ENCODE measurements around the gene TMEM63B. TPM values are rescaled to one million over a fixed set of nuclear protein-coding genes. Genes with fewer than 3 reads are reported as not detected.
"Not testable (repeated sequence)": the region's sequence is repeated elsewhere in the genome, so short reads cannot be mapped to it uniquely, and the experiment has no call there.

TMEM63B gene
- total RNA-seq, 1 donor from 2014 or later, result 36.2 TPM

DNA sequence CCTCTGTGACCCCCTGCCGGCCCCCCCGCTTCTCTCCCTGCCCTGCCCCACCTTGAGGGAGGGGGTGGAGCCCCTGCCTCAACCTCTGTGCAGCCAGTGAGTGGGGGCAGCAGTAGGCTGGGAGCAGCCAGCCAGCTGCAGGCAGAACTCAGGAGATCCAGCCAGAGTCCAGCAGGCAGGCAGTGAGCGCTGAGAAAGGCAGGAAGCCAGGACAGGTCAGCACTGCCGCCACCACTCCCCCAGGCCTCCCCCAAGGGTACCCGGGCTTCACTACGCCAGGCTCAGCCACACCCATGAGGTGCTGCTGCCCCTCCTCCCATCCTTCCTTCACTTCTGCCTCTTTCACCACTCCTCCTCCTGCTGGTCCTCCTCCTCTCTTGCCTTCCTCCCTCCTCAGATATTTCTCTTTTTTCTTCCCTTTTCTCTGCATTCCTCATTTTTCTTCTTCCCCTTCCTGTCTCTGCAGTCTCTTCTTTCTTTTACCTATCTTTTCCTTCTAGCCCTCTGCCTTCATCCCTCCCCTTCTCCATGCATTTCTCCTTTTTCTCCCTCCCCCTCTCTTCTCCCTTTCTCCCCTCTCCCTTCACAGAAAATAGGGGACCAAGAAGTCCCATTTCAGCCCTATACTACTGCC is 11.5 kb downstream of the TMEM63B start:
- peaks cover 1% of the 10 kb centered on the region for H3K4me1 Mint-ChIP-seq (ENCODE audit: unreplicated experiment)
- TF ChIP-seq, protein P1, sequence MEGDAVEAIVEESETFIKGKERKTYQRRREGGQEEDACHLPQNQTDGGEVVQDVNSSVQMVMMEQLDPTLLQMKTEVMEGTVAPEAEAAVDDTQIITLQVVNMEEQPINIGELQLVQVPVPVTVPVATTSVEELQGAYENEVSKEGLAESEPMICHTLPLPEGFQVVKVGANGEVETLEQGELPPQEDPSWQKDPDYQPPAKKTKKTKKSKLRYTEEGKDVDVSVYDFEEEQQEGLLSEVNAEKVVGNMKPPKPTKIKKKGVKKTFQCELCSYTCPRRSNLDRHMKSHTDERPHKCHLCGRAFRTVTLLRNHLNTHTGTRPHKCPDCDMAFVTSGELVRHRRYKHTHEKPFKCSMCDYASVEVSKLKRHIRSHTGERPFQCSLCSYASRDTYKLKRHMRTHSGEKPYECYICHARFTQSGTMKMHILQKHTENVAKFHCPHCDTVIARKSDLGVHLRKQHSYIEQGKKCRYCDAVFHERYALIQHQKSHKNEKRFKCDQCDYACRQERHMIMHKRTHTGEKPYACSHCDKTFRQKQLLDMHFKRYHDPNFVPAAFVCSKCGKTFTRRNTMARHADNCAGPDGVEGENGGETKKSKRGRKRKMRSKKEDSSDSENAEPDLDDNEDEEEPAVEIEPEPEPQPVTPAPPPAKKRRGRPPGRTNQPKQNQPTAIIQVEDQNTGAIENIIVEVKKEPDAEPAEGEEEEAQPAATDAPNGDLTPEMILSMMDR (IDR thresholded peaks at IDR 0.05), result no peak
- H3K27ac Mint-ChIP-seq (ENCODE audit: unreplicated experiment), result no peak overlapping the region
- H3K4me3 Mint-ChIP-seq (ENCODE audit: unreplicated experiment), result no peak overlapping the region
- no peaks in the 10 kb centered on the region for H3K9me3 Mint-ChIP-seq (ENCODE audit: unreplicated experiment)
- H3K27me3 Mint-ChIP-seq (ENCODE audit: unreplicated experiment), result no peaks in the 10 kb centered on the region
- H3K36me3 Mint-ChIP-seq (ENCODE audit: unreplicated experiment), result peaks cover 47% of the 10 kb centered on the region
- DNase-seq (ENCODE audit: extremely low spot score, unreplicated experiment), result no peak

DNA sequence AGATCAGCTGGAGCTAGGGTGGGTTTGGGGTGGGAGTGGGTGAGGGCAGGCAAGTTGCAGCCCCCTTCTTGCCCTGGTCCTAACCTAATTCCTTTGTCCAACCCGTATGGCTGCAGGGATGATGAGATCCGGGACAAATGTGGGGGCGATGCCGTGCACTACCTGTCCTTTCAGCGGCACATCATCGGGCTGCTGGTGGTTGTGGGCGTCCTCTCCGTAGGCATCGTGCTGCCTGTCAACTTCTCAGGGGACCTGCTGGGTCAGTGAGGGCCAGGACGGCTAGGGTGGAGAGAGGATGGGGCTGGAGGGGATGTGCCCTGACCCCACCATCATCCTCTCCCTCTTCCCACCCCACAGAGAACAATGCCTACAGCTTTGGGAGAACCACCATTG is 12.0 kb downstream of the TMEM63B start:
- TF ChIP-seq, protein P1 (IDR thresholded peaks at IDR 0.05), result no peak
- H3K36me3 Mint-ChIP-seq (ENCODE audit: unreplicated experiment), result peaks cover 47% of the 10 kb centered on the region
- H3K9me3 Mint-ChIP-seq (ENCODE audit: unreplicated experiment), result no peaks in the 10 kb centered on the region
- no peak overlapping the region for H3K4me3 Mint-ChIP-seq (ENCODE audit: unreplicated experiment)
- no peaks in the 10 kb centered on the region for H3K4me1 Mint-ChIP-seq (ENCODE audit: unreplicated experiment)
- no peaks in the 10 kb centered on the region for H3K27me3 Mint-ChIP-seq (ENCODE audit: unreplicated experiment)
- no peak for DNase-seq (ENCODE audit: extremely low spot score, unreplicated experiment)
- no peak overlapping the region for H3K27ac Mint-ChIP-seq (ENCODE audit: unreplicated experiment)

DNA sequence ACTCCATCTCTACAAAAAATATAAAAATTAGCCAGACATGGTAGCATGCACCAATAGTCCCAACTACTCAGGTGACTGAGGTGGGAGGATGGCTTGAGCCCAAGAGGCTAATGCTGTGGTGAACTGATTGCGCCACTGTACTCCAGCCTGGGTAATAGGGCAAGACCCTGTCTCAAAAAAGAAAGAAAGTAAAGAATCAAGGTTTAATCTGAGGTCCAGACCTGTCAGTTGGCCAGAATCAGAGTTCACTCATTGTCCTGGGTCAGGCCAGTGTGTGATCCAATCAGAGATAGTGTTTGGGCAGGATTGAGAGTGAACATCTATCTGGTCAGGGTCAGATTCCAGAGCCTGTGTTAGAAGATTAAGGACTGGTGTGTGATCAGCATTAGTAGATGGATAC is 15.5 kb downstream of the TMEM63B start:
- no peaks in the 10 kb centered on the region for H3K4me1 Mint-ChIP-seq (ENCODE audit: unreplicated experiment)
- no peaks in the 10 kb centered on the region for H3K9me3 Mint-ChIP-seq (ENCODE audit: unreplicated experiment)
- peaks cover 40% of the 10 kb centered on the region for H3K36me3 Mint-ChIP-seq (ENCODE audit: unreplicated experiment)
- no peak overlapping the region for H3K4me3 Mint-ChIP-seq (ENCODE audit: unreplicated experiment)
- H3K27me3 Mint-ChIP-seq (ENCODE audit: unreplicated experiment), result no peaks in the 10 kb centered on the region
- TF ChIP-seq, protein P1 (IDR thresholded peaks at IDR 0.05), result no peak
- no peak for DNase-seq (ENCODE audit: extremely low spot score, unreplicated experiment)
- H3K27ac Mint-ChIP-seq (ENCODE audit: unreplicated experiment), result no peak overlapping the region

DNA sequence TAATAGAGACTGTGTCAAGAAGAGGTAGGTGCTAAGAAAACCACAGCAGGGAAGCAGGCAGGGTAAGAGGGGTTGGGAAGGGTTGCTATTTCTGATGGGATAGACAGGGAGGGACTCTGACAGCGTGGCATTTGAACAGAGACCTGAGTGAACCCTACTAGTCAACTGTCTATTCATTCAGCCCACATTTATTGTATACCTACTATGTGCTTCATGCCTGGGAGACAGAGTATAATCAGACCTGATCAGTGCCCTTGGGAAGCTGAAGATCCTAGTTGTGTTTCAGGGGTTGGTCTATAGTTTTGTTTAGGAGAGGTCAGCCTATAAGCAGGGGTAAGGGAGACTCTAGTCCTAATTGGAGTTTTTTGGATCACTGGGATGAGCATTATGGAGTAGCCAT is 16.4 kb downstream of the TMEM63B start:
- peaks cover 42% of the 10 kb centered on the region for H3K36me3 Mint-ChIP-seq (ENCODE audit: unreplicated experiment)
- DNase-seq (ENCODE audit: extremely low spot score, unreplicated experiment), result no peak
- no peaks in the 10 kb centered on the region for H3K27me3 Mint-ChIP-seq (ENCODE audit: unreplicated experiment)
- H3K4me1 Mint-ChIP-seq (ENCODE audit: unreplicated experiment), result no peaks in the 10 kb centered on the region
- TF ChIP-seq, protein P1 (IDR thresholded peaks at IDR 0.05), result no peak
- H3K9me3 Mint-ChIP-seq (ENCODE audit: unreplicated experiment), result no peaks in the 10 kb centered on the region
- no peak overlapping the region for H3K27ac Mint-ChIP-seq (ENCODE audit: unreplicated experiment)
- no peak overlapping the region for H3K4me3 Mint-ChIP-seq (ENCODE audit: unreplicated experiment)

DNA sequence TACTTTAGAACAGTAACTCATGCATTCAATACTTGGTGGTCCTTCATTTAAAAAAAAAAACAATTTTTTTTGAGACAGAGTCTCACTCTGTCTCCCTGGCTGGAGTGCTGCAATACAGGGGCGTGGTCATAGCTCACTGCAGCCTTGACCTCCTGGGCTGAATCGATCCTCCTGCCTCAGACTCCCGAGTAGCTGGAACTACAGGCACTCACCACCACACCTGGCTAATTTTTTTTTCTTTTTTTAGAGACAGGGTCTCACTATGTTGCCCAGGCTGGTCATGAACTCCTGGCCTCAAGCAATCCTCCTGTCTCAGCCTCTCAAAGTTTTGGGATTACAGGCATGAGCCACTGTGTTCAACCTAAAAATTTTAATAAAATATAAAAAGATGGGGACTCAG is 17.2 kb downstream of the TMEM63B start:
- not testable (repeated sequence) for H3K4me1 Mint-ChIP-seq (ENCODE audit: unreplicated experiment); H3K27me3 Mint-ChIP-seq (ENCODE audit: unreplicated experiment); DNase-seq (ENCODE audit: extremely low spot score, unreplicated experiment); H3K9me3 Mint-ChIP-seq (ENCODE audit: unreplicated experiment); H3K4me3 Mint-ChIP-seq (ENCODE audit: unreplicated experiment); H3K27ac Mint-ChIP-seq (ENCODE audit: unreplicated experiment)
- peaks cover 39% of the 10 kb centered on the region for H3K36me3 Mint-ChIP-seq (ENCODE audit: unreplicated experiment)

DNA sequence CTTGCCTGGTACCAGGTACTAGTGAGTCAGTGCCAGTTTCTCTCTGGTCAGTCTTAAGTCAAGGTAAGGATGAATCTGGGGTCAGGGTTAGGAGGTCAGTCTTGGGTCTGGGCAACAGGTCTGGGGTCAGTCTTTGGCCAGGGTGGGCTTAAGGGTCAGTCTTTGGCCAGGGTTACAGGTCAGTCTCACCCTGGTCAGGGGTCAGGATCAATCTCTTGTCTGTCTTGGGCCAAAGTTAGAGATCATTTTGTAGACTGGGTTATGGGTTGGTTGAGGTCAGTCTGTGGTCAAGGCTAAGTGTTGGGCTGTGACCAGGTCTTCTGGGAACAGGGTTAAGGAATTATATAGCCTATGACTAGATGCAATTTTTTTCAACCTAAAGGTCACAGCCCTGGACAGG is 18.5 kb downstream of the TMEM63B start:
- H3K4me3 Mint-ChIP-seq (ENCODE audit: unreplicated experiment), result no peak overlapping the region
- H3K36me3 Mint-ChIP-seq (ENCODE audit: unreplicated experiment), result peaks cover 32% of the 10 kb centered on the region
- no peak overlapping the region for H3K27ac Mint-ChIP-seq (ENCODE audit: unreplicated experiment)
- H3K27me3 Mint-ChIP-seq (ENCODE audit: unreplicated experiment), result no peaks in the 10 kb centered on the region
- no peaks in the 10 kb centered on the region for H3K9me3 Mint-ChIP-seq (ENCODE audit: unreplicated experiment)
- no peaks in the 10 kb centered on the region for H3K4me1 Mint-ChIP-seq (ENCODE audit: unreplicated experiment)
- TF ChIP-seq, protein P1 (IDR thresholded peaks at IDR 0.05), result no peak
- no peak for DNase-seq (ENCODE audit: extremely low spot score, unreplicated experiment)
